Panc1 (cell line): ENCODE measurements around the gene NLRP10.

Experiments
- CTCF ChIP-seq: fragments of 450-650 bp; IDR thresholded peaks from 2 replicates; pipeline ENCODE4 v1.5.1; 2017; ENCODE audit warnings: mild to moderate bottlenecking
- POLR2AphosphoS5 ChIP-seq: IDR thresholded peaks from 2 replicates; pipeline ENCODE4 v1.6.1; 2012; ENCODE audit warnings: mild to moderate bottlenecking, low read depth, low read length, moderate library complexity
- REST ChIP-seq, 2 experiments: IDR thresholded peaks; 2 replicates each; pipeline ENCODE4 v1.6.1; 2011 to 2012; ENCODE audit warnings: low read depth in 2 of 2, control low read depth in 1 of 2, low read length in 1 of 2, mild to moderate bottlenecking in 1 of 2, moderate library complexity in 1 of 2; ENCODE audit not compliant: insufficient read depth in 1 of 2

- TF ChIP-seq CTCF (no peak), POLR2AphosphoS5 (no peak), REST (IDR thresholded peaks at IDR 0.05; ENCODE audit: insufficient read depth in 1 of 2, low read depth in 2 of 2, low read length in 1 of 2) (no peak)
Measured at GRCh38 chr11:7981619-7982157, 16.4 kb upstream of the NLRP10 start.
